NCI-H1436 (cell line): ENCODE measurements around the gene SRP9.
A peak's percentile ranks its signal among the peaks of the same experiment; 100 is the strongest.

Experiments
- DNase-seq: peaks from one replicate; lab custom pipeline; 2025; lab: John Stamatoyannopoulos, UW

Gene SRP9

DNA sequence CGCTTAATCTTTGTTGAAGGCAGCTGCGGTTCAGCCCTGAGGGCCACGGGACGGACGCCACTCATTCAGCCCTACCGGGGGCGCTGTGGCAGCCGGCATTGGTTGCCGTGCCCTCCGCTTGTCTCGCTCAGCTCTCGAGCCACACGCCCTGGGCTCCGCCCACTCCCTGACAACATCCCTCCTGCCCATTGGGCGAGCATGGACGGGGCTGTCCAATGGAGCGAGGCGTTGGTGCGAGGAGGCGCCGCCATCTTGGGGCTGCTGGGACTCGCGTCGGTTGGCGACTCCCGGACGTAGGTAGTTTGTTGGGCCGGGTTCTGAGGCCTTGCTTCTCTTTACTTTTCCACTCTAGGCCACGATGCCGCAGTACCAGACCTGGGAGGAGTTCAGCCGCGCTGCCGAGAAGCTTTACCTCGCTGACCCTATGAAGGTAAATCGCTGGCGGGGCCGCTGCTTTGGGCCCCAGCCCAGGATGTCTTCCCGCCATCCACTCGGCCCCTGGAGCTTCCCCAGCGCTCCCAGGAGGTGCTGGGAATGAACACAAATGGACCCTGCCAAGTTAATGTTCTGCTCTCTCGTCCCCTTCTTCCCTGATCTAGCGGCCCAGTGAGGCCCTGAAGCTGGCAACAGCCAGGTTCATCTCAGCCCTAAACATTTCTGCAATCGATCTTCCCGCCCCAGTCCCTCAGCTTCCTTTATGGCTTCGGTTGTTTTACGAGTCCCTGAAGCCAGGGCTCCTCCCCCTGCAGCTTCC, at the start of gene SRP9:
Gene SRP9 (plus strand): TSS at position 244 of the 754 bp plus-strand sequence. CDS start 115 bp downstream, at position 359.
- peak; percentile 100 for DNase-seq

GRCh38 chr1:225731491-225731890, 46.1 kb upstream of the SRP9 start:
- no peak for DNase-seq

- DNase-seq: no peak
Observed at GRCh38 chr1:225733254-225733653, 44.4 kb upstream of the SRP9 start.

DNA sequence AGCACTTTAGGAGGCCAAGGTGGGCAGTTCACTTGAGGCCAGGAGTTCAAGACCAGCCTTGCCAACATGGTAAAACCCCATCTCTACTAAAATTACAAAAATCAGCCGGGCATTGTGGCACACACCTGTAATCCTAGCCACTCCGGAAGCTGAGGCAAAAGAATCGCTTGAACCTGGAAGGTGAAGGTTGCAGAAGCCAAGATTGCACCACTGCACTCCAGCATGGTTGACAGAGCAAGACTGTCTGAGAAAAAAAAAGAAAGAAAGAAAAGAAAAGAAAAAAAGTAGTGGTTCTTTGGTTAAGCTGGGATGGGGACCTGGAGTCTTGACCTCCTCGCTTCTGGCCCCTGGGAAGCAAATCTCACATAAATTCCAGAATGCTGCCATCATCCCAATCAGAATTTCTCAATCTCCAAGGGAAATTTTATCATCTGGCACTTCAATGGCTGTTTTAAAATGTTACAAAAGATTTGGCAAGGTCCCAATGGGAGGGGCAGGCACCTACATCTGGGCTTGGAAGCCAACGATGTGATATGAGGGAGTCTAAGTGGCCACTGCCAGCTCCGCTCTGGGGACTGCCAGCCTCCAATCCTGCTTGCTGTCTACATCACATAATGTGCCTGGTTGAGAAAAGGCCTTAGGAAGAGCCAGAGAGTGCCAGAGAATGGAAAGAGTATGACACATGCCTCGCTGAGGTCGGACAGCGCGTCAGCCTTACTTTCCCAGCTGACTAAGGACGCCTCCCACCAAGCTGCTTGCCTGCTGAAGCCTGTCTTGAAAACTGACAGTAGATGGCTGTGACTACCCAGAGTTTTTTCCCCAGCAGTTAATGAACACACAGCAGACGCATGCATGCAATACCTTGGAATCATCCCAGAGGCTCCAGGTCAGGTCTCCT, 42.1 kb upstream of the SRP9 start:
- DNase-seq: no peak

DNA sequence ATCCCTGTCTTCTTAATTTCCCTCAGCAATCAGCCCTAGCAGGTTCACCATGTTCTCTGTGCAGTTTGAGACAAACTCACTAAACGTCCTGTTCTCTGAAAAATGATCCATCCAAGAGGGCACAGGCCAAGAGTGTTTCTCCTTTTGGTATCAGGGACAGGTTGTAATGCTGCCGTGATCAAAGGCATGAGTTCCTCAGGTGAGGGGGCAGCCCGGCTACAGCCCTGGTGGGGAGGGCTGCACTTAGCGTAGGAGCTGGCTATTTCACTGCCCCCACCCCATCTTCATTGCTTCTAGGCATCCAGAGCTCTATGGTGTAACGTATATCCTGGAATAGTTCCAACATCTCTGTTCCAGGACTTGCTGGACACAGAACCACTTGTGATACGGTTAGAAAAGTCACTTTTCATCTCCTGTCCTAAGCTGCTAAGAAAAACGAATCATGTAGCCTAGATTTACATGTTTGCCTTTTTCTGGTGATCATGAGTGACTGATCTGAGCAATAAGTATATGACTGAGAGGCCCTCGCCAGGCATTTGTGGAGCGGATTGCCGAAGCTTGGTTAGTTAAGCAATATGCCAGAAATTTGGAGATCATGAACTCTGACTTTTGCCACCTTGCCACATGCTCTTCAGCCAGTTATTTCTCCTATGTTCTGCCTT, 41.1 kb upstream of the SRP9 start:
- no peak for DNase-seq

- no peak for DNase-seq
Observed at GRCh38 chr1:225737161-225737560, 40.5 kb upstream of the SRP9 start.

DNA sequence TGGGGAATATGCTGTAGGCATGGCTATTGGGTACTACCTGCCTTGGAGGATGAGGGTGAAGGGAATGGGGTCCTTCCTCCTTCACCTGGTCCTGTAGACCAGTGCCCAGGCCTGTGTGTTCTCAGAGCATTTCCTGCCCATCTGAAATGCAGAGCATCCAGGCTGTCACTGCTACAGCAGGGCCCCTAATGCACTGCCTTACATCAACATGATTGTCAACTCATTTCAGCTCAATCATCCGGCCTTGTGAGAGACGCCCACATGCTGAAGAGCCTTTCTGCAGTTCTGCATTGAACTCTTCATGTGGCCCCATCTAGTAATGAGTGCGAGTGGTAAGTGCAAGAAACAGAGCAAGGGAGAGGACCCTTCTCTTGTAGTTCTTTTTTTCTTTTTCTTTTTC, 39.8 kb upstream of the SRP9 start:
- DNase-seq: no peak

DNA sequence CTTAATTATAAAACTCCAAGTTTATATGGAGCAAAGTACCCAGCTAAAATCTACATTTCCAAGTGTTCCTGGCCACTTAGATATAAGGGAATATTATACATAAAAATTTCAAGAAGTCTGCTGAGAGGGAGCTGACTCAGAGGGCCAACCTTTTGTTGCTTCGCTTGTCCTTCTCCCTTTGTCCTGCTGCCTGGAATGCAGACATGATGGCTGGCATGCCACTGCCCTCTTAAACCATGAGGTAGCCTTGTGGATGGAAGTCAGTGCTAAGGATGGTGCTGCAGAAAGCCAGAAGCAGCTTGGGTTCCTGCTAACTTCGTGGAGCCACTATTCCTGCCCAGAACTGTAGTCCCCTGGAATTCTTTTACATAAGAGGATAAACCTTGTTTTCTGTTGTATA, 38.9 kb upstream of the SRP9 start:
- no peak for DNase-seq

GRCh38 chr1:225739542-225740107, 38.0 kb upstream of the SRP9 start:
- DNase-seq: no peak

DNA sequence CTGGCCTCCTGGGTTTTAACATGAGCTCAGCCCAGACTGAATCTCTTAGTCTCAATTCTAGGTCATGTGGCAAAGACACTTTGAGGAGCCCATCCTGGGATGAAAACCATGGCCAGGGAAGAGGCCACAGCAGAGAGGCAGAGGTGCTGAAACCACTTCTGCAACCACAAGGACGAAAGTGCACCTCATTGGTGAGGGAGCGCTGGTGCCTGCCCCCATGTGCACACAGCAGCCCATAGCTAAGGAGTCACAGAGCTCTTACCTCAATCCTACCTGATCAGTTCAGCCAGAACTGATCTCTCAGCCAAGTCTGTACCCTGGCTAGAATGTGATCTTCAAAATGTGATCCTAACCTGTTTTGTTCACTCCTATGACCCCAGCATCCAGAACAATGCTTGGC, 32.9 kb upstream of the SRP9 start:
- no peak for DNase-seq

DNA sequence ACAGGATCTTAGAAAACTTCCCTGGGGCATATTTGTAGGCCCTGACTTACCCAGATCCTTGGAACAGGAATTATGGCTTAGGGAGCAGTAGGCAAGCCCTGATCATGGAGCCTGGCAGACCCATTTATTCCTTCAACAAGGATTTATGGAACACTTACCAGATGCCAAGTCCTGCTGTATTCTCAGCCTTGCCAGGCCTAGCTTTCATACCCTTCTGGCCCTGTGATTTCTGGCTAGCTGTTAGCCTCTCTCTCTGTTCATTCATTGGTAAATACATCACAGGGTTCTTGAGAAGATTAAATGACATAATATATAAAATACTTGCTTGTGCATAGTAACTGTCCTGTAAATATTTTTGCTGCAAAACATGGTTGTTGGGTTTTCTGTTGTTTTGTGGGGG, 32.4 kb upstream of the SRP9 start:
- DNase-seq: no peak

GRCh38 chr1:225746361-225747179, 31.1 kb upstream of the SRP9 start:
- peak; percentile 87 for DNase-seq

GRCh38 chr1:225747566-225747965, 30.1 kb upstream of the SRP9 start:
- DNase-seq: no peak

- no peak for DNase-seq
Observed at GRCh38 chr1:225748529-225748928, 29.1 kb upstream of the SRP9 start.

- no peak for DNase-seq
Observed at GRCh38 chr1:225749706-225750105, 27.9 kb upstream of the SRP9 start.

GRCh38 chr1:225750420-225750819, 27.2 kb upstream of the SRP9 start:
- DNase-seq: no peak

DNA sequence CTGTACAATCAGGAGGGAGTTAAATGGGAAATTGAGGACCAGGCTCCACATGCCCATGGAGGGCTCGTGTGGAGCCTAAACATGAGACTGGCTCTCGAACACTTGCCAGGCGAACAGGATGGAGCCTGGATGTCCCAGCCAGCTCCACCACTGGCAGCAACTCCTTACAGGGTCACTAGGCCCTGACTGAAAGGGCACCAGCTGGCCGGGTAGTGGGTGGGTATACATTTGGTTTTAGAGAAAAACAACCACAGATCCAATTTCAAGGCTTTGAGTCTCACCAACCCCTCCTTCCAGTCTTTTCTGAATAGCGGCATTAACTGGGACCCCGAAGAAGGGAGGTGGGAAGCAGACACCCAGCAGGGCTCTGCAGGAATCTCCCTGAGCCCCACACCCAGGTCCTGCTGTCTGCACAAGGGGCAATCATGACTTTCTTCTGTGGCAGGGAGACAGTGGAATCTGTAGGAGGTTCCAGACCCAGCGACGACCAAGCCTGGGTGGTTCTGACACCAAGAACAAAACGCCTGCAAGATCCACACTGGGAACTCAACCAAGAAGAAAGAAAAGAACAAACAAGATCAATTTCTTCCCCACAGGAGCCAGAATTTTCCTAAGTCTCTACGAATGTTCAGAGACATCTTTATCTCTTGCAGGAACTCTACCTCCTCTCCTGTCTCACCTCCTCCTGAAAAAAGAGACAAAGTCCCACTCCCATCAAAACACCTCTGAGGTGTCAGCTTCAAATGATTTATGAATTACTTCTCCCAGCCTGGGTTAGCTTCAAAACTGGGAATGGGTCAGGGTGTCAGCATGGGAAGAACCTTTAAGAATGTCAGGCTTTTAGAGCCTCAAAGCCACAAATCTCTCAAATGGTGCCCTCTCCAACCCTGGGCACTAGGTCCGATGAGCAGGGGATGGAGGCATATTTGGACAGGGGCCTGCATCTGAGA, 26.5 kb upstream of the SRP9 start:
- no peak for DNase-seq

DNA sequence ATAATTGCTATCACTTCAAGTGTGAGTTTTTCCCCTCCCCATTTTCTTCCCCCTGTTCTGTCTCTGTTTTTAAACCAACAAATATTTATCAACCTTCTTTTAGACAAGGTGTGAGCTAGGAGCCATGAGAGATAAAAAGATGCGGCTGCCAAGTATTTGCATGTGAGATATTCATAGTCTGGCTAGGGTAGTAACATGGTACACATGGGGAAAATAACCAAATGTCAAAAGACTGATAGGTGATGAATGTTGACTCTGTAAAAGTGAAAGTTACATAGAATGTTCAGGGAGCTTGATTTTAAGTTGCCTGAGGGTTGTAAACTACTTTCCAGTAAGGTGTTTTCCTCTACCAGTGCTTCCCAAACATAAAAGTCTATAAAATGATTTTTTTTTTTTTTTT, 25.4 kb upstream of the SRP9 start:
- no peak for DNase-seq

- no peak for DNase-seq
Observed at GRCh38 chr1:225754940-225755641, 22.5 kb upstream of the SRP9 start.
